T47D (cell line): ENCODE data around the gene DNAJA1.
"Not testable (repeated sequence)": the region's sequence is repeated elsewhere in the genome, so short reads cannot be mapped to it uniquely, and the experiment has no call there.

Experiments used
- DNase-seq, 2 experiments: peaks; one replicate each; pipeline versions ENCODE4 v3.0.0 to v3.0.0-alpha.2; 2011 to 2012; ENCODE audit warnings: low read depth in 1 of 2, low spot score in 1 of 2
- JUND ChIP-seq: IDR thresholded peaks from 2 replicates; pipeline ENCODE4 v1.6.1; 2012; ENCODE audit warnings: low read depth
- in situ Hi-C: cut with HindIII; loops from 2 replicates; pipeline ENCODE4 v1.10.0; 2016; ENCODE audit warnings: low sequenced_read_pairs, low pct_unique_long_range_greater_than_20kb

DNAJA1 gene

DNA sequence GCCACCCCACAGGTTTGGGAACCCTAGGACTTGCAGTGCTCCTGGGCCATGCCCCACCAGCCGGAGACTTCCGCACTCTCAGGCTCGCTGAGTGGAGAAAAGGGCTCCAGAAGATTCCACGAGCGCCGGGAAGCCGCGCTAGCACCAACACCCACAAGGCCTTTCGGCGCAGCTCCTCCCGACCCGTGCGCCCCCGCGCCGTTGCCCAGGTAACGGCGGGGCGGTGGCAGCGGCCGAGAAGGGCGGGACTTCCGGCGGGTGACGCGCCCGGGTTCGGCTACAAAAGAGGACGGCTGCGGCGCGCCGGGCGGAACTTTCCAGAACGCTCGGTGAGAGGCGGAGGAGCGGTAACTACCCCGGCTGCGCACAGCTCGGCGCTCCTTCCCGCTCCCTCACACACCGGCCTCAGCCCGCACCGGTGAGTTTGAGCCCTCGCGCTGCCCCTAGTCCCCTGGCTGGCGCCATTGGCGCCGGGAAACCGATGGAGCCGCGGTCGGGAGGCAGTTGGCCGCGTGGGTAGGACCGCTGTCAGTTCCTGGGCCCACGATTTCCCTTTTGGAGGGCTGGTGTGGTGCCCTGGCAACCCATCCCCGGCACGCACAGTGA lies at the start of gene DNAJA1:
Gene DNAJA1, plus strand, starts transcription at position 308 of the 606 bp plus-strand sequence. CDS start 1,212 bp downstream, outside the sequence.
- no peak for TF ChIP-seq JUND
- in situ Hi-C loops = no loop called here
- DNase-seq = peak; percentile 54 to 93

DNA sequence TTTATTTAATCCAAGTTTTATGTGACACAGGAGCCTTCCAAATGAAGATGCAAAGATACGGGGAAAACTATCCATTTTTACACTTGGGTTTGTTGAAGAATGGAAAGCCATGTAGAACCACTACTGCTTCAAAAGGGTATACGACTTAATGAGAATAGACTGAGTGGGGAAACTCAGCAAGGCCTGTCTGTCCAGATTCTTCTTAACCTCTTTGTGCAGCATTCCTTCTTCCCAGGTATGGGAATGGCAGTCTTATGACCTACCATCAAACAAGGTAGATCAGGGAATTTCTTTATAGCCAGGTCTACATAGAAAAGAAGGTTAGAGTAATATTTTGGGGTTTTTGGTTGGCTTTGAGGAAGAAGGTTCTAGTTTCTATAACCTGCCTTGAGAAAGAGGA lies 47.0 kb upstream of the DNAJA1 start:
- in situ Hi-C loops = no loop called here
- TF ChIP-seq JUND = no peak
- DNase-seq = no peak

DNA sequence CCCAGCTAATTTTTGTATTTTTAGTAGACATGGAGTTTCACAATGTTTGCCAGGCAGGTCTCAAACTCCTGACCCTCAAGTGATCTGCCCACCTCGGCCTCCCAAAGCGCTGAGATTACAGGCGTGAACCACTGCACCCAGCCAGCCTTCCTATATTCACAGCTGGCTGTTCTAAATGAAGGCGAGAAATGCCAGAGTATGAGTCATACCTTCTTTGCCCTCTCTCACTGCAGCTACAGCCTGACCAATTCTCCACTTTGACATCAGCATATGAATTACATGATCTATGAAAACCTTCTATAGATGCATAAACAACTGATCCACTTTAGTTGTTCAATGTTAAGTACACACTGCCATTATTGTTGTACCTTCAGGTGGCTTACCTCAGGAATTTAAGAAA lies 38.1 kb upstream of the DNAJA1 start:
- DNase-seq = no peak
- in situ Hi-C loops = no loop called here
- no peak for TF ChIP-seq JUND

DNA sequence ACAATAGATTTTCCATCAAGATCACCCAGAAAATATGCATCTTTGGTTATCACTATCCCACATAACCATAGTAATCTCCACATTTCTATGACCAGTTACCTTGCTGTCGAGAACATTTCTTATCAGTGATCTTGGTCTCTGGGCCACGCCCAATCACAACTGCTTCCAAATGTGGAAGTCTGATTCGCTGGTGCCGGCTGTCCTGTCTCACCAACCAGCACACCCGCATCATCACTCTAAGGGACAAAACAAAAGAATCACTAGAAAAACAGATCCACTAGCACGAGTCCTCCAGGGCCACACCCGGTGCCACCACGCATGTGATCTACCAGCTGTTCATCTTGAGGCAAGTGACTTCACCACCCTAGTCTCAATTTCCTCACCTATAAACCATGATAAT lies 35.4 kb upstream of the DNAJA1 start:
- in situ Hi-C loops = no loop called here
- DNase-seq = no peak

DNA sequence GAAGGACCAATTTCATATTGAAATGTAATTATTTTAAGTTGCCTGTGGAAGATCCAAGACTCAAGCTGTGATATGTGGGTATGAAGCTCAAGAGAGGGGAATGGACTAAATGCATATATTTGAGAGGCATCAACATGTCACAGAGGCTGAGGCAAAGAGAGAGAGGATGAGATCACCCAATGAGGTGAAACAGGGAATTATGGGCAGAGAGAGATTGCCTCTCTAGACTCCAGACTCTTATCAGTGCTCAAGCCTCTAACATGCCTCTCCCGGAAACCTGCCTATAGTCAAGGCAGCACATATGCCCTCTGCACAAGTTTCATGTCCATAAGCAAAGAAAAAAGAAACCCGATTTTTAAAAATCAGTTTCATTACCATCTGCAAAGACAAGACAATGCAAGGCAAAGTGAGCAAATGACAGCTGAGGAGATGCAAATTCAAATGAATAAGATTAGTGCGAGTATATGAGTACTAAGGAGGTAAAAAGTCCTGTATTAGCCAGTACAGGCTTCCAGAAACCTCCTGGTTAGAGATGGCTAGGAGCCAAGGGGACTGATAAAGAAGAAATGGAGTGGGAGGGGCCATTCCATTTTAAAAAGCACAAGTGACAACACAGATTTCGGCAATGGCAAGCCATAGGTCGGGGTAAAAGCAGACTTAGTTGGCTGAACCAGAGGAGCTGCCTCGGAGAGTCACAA lies 33.0 kb upstream of the DNAJA1 start:
- no peak for TF ChIP-seq JUND
- in situ Hi-C loops = no loop called here
- DNase-seq = no peak

More for the DNA sequence above, 35.4 kb upstream of the DNAJA1 start:
- no peak for TF ChIP-seq JUND

DNA sequence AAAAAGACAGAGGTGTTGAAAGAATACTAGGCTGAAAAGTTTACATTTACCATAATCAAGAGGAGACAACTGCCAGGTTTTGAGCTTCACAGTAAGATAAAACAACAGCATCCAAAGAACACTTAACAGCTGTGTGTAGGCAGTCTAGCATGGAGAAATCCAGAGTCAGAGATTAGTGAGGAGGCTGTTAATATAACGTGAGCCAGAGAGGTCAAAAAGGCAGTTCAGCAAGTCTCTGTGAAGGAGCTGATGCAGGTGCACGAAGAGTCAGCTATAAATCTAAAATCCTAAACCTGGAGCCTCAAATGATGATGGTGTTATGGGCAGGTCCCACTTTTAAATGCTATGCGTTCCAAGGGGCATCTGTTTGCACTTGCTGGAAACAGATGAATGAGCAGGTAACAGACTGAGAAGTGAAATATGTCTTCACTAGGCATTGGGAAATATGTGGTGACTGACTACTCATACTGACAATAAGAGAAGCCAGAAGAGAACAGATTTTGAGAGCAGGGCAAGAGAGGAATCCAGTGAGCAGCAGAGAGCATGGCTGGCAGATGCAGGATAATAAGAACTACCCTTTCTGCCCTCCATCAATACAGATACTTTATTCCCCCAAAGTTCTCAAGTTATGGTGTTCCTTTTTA lies 32.4 kb upstream of the DNAJA1 start:
- in situ Hi-C loops = no loop called here
- DNase-seq = no peak
- no peak for TF ChIP-seq JUND

DNA sequence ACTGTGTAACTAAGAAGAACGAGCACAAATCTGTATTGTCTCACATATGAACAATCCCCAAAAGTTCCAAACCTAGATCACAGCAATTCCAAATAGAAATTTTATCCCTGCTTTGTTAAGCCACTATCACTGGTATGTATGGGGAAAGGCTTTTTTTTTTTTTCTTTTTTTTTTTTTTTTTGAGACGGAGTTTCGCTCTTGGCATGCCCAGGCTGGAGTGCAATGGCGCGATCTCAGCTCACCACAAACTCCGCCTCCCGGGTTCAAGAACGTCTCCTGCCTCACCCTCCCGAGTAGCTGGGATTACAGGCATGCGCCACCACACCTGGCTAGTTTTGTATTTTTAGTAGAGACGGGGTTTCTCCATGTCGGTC lies 24.4 kb upstream of the DNAJA1 start:
- not testable (repeated sequence) for DNase-seq

DNA sequence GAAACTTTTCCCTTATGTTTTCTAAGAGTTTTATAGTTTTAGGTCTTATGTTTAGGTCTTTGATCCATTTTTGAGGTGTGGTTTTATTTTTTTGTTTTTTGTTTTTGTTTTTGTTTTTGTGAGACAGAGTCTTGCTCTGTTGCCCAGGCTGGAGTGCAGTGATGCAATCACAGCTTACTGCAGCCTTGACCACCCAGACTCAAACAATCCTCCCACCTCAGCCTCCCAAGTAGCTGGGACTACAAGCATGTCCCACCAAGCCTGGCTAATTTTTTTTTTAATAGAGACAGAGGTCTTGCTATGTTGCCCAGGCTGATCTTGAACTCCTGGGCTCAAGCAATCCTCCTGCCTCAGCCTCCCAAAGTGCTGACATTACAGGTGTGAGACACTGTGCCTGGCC lies 19.7 kb upstream of the DNAJA1 start:
- in situ Hi-C loops, DNase-seq: not testable (repeated sequence)

More for the DNA sequence above, 24.4 kb upstream of the DNAJA1 start:
- in situ Hi-C loops = not testable (repeated sequence)

DNA sequence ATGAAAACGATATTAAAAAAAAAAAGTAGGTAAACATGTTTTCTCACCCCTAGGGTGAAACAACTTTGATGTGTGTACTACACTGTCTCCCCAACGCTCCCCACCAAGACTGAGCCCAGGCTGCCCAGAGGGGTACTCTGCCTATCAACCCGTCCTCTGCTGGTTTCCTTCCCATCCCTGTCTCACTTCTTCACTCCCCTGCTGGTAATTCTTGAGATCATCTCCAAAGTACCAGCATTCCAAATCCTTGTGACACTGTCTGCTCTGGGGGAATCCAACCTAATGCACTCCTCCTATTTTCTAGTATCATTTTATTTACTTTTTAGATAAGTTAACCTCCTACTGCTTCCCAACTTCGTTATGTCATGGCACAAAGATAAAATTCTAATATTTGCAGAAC lies 17.3 kb upstream of the DNAJA1 start:
- no peak for DNase-seq
- no peak for TF ChIP-seq JUND
- in situ Hi-C loops = no loop called here

DNA sequence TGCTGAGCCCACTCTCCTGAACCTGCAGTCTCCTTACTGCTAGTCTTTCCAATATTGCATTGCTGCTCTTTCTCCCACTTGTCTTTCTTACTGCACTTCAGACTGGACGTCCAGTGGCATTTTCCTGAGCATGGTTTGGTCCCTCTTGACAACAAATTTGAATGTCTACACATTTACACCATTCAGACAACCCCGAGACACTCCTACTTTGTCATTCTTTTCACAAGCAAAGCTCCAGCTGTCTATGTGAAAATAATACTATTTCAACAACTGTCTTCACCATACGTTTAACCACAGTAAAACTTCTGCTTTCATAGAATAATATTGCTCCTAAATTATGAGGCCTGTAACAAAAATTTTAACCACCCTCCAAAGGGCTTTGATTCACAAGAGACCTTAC lies 13.2 kb upstream of the DNAJA1 start:
- DNase-seq = no peak
- in situ Hi-C loops = no loop called here
- TF ChIP-seq JUND = no peak

DNA sequence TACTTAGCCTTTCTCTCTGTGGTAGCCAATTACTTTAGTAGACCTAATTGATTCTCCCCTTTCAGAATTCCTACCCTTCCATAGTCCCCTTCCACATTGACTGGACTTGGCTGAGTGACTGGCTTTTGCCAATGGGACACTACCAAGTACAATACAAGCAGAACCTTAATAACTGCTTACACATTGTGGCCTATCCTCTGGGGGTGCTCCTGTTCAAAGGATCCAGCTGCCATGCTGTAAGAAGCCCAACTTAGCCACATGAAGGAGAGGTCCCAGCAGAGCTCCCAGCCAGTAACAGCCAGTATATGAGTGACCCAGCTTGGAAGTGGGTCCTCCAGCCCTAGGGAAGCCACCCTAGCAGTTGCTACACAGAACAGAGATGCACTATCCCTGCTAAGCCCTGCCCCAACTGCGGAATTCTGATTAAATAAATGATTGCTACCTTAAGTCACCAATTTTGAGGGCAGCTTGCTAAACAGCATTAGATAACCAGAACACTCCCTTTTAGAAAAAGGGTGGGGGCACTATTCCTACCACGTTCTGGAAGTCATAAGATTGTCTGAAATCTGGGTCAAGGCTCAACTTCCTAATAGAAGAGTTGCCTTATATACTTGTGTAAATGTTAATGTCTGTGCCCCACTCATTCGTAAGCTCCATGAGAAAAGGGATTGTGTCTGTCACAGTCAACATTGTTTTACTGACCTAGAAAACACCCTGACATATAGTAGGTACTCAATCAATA lies 12.6 kb upstream of the DNAJA1 start:
- in situ Hi-C loops = no loop called here
- DNase-seq = no peak
- no peak for TF ChIP-seq JUND

DNA sequence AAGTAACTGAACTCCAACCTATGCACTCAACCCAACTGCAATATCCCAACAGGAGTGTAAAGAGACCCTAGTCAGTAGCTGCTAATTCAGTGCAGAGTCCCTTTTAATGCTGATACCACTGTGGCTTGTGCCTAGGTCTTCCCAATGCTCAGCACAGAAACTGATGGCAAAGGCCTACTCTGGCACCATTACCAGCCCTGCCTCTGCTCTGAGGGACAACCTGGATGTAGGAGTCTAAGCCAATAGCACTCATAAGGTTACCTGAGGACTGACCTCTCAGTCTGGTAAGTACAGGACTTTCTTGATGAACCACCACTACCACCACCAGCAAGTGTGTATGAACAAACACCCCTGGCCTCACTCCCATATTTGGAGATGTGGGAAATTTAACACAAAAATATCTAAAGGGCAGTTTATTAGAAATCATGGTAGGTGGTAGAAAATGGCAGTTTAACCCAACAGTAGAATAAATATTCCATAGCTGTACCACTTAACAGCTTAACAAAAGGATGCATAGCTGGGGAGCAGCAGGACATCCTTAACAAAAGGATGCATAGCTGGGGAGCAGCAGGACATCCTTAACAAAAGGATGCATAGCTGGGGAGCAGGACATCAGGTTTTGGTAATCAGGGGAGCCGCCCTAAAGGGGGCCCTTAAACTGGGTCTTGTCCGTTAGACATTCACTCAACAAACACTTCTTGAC lies 11.0 kb upstream of the DNAJA1 start:
- TF ChIP-seq JUND = no peak
- in situ Hi-C loops = no loop called here
- DNase-seq = no peak
